ACC112 (cell line): Measurements from ENCODE around the gene RESP18.

Source experiments
- H2AFZ ChIP-seq: fragments of 200-600 bp; sonication (generic); one replicate; pipeline ENCODE4 v1.6.0; 2017; ENCODE audit warnings: antibody characterized with exemption, low read length; ENCODE audit not compliant: unreplicated experiment
- H3K27ac ChIP-seq: fragments of 200-600 bp; sonication (generic); 2 replicates; pipeline ENCODE4 v1.5.1; 2014; ENCODE audit warnings: low read depth, mild to moderate bottlenecking, antibody characterized with exemption, low read length, moderate library complexity
- H3K27me3 ChIP-seq: fragments of 200-600 bp; sonication (generic); 2 replicates; pipeline ENCODE4 v1.6.1; 2014; ENCODE audit warnings: mild to moderate bottlenecking, antibody characterized with exemption, low read length, moderate library complexity, mixed read lengths; ENCODE audit not compliant: insufficient read depth
- H3K36me3 ChIP-seq: fragments of 200-600 bp; sonication (generic); 2 replicates; pipeline ENCODE4 v1.6.1; 2016; ENCODE audit warnings: mild to moderate bottlenecking, antibody characterized with exemption, low read length, moderate library complexity, mixed read lengths; ENCODE audit not compliant: insufficient read depth
- H3K4me1 ChIP-seq: fragments of 200-600 bp; sonication (generic); one replicate; pipeline ENCODE4 v1.6.1; 2016; ENCODE audit warnings: low read length, mixed read lengths; ENCODE audit not compliant: insufficient read depth, unreplicated experiment, control insufficient read depth
- H3K4me3 ChIP-seq: fragments of 200-600 bp; sonication (generic); 2 replicates; pipeline ENCODE4 v1.5.1; 2014; ENCODE audit warnings: mild to moderate bottlenecking, low read depth, low read length
- H3K79me2 ChIP-seq: fragments of 200-600 bp; sonication (generic); one replicate; pipeline ENCODE4 v1.6.0; 2016; ENCODE audit warnings: low read length; ENCODE audit not compliant: control insufficient read depth, unreplicated experiment, insufficient read depth

Gene RESP18

GRCh38 chr2:219332542-219332941 is at the start of gene RESP18:
RESP18 (minus strand) TSS chr2:219332744.
- no peak within 1 kb of the TSS for H3K4me3 ChIP-seq
- H3K27ac ChIP-seq: no peak within 1 kb of the TSS
- peaks cover 99% of the 10 kb centered on the region for H3K27me3 ChIP-seq

GRCh38 chr2:219381448-219381847 is 48.9 kb upstream of the RESP18 start:
- peaks cover 7% of the 10 kb centered on the region for H3K79me2 ChIP-seq
- no peak overlapping the region for H3K4me3 ChIP-seq
- peaks cover 20% of the 10 kb centered on the region; the same call in 1 of the 2 replicates for H3K36me3 ChIP-seq
- no peak overlapping the region for H3K27ac ChIP-seq
- H3K4me1 ChIP-seq: peaks cover 5% of the 10 kb centered on the region
- no peaks in the 10 kb centered on the region for H3K27me3 ChIP-seq
- H2AFZ ChIP-seq: no peak overlapping the region

More at GRCh38 chr2:219332542-219332941, at the start of gene RESP18:
- H2AFZ ChIP-seq: no peak within 1 kb of the TSS
- no peaks in the 10 kb centered on the region for H3K36me3 ChIP-seq
- H3K4me1 ChIP-seq: no peaks in the 10 kb centered on the region
- no peaks in the 10 kb centered on the region for H3K79me2 ChIP-seq

- Histone ChIP-seq H3K79me2 (peaks cover 2% of the 10 kb centered on the region), H3K27me3 (no peaks in the 10 kb centered on the region), H3K36me3 (peaks cover 19% of the 10 kb centered on the region; the same call in 1 of the 2 replicates), H2AFZ (no peak overlapping the region), H3K4me3 (no peak overlapping the region), H3K27ac (no peak overlapping the region), H3K4me1 (no peaks in the 10 kb centered on the region)
These were observed 48.4 kb upstream of the RESP18 start for GRCh38 chr2:219380926-219381325.

GRCh38 chr2:219378163-219378851 is 45.8 kb upstream of the RESP18 start:
- Histone ChIP-seq H3K36me3 (peaks cover 21% of the 10 kb centered on the region; the same call in 1 of the 2 replicates), H3K79me2 (no peaks in the 10 kb centered on the region), H3K27me3 (no peaks in the 10 kb centered on the region), H3K27ac (no peak overlapping the region), H2AFZ (no peak overlapping the region), H3K4me1 (no peaks in the 10 kb centered on the region), H3K4me3 (no peak overlapping the region)

GRCh38 chr2:219369447-219369861 is 36.9 kb upstream of the RESP18 start:
- no peaks in the 10 kb centered on the region for H3K27me3 ChIP-seq
- no peak overlapping the region for H3K27ac ChIP-seq
- peaks cover 13% of the 10 kb centered on the region for H3K4me1 ChIP-seq
- peaks cover 7% of the 10 kb centered on the region; the same call in 1 of the 2 replicates for H3K36me3 ChIP-seq
- no peak overlapping the region for H3K4me3 ChIP-seq
- no peaks in the 10 kb centered on the region for H3K79me2 ChIP-seq
- H2AFZ ChIP-seq: no peak overlapping the region

GRCh38 chr2:219368690-219369191 is 36.2 kb upstream of the RESP18 start:
- Histone ChIP-seq H3K79me2 (no peaks in the 10 kb centered on the region), H3K4me1 (peaks cover 13% of the 10 kb centered on the region), H2AFZ (no peak overlapping the region), H3K27me3 (no peaks in the 10 kb centered on the region), H3K4me3 (peak overlapping the region; percentile 47; the same call in 1 of the 2 replicates), H3K36me3 (peaks cover 3% of the 10 kb centered on the region; the same call in 1 of the 2 replicates), H3K27ac (no peak overlapping the region; the same call in 1 of the 2 replicates)

- peaks cover 9% of the 10 kb centered on the region for H3K4me1 ChIP-seq
- no peak overlapping the region for H3K4me3 ChIP-seq
- H3K79me2 ChIP-seq: no peaks in the 10 kb centered on the region
- no peak overlapping the region for H2AFZ ChIP-seq
- peaks cover 30% of the 10 kb centered on the region for H3K27me3 ChIP-seq
- H3K36me3 ChIP-seq: no peaks in the 10 kb centered on the region
- H3K27ac ChIP-seq: peak overlapping the region; percentile 38; the same call in 1 of the 2 replicates
These were observed 30.1 kb upstream of the RESP18 start for GRCh38 chr2:219362524-219363164.

GRCh38 chr2:219362072-219362471 is 29.5 kb upstream of the RESP18 start:
- peaks cover 34% of the 10 kb centered on the region for H3K27me3 ChIP-seq
- no peak overlapping the region for H3K4me3 ChIP-seq
- H3K4me1 ChIP-seq: peaks cover 9% of the 10 kb centered on the region
- no peak overlapping the region for H3K27ac ChIP-seq
- no peaks in the 10 kb centered on the region for H3K79me2 ChIP-seq
- H3K36me3 ChIP-seq: no peaks in the 10 kb centered on the region
- H2AFZ ChIP-seq: no peak overlapping the region

- H3K27me3 ChIP-seq: peaks cover 46% of the 10 kb centered on the region
- no peak overlapping the region for H2AFZ ChIP-seq
These were observed 25.9 kb upstream of the RESP18 start for GRCh38 chr2:219358170-219359075.

GRCh38 chr2:219356834-219357233 is 24.3 kb upstream of the RESP18 start:
- Histone ChIP-seq H2AFZ (no peak overlapping the region), H3K36me3 (no peaks in the 10 kb centered on the region), H3K27me3 (peaks cover 46% of the 10 kb centered on the region), H3K79me2 (no peaks in the 10 kb centered on the region), H3K27ac (no peak overlapping the region), H3K4me1 (peaks cover 2% of the 10 kb centered on the region), H3K4me3 (no peak overlapping the region)

More at GRCh38 chr2:219358170-219359075, 25.9 kb upstream of the RESP18 start:
- H3K36me3 ChIP-seq: no peaks in the 10 kb centered on the region
- H3K27ac ChIP-seq: no peak overlapping the region
- peak overlapping the region; percentile 65 for H3K4me3 ChIP-seq
- H3K79me2 ChIP-seq: no peaks in the 10 kb centered on the region
- peaks cover 9% of the 10 kb centered on the region for H3K4me1 ChIP-seq
